HG03039 (cell line): Measurements from ENCODE around the gene RXFP4.
"Not testable (repeated sequence)": the region's sequence is repeated elsewhere in the genome, so short reads cannot be mapped to it uniquely, and the experiment has no call there.

ENCODE experiments used
- ATAC-seq: cut with Tn5 transposase; IDR thresholded peaks from one replicate; pipeline ENCODE4 v1.9.1; 2021; ENCODE audit warnings: mild to moderate bottlenecking, moderate library complexity; ENCODE audit not compliant: unreplicated experiment

RXFP4 gene

GRCh38 chr1:155976913-155977689 is 35.7 kb downstream of the RXFP4 start:
- no peak for ATAC-seq

- ATAC-seq = no peak
Observed at GRCh38 chr1:155977690-155978324, 36.4 kb downstream of the RXFP4 start.

GRCh38 chr1:155978325-155978972 is 37.0 kb downstream of the RXFP4 start, which contains the start of gene ARHGEF2:
ARHGEF2 (minus strand) TSS chr1:155978547; CDS start chr1:155978427, 120 bp downstream.
- ATAC-seq = peak; percentile 38

GRCh38 chr1:155978973-155979429 is 37.6 kb downstream of the RXFP4 start:
- ATAC-seq = no peak

GRCh38 chr1:155979597-155980343 is 38.3 kb downstream of the RXFP4 start:
- no peak for ATAC-seq

DNA sequence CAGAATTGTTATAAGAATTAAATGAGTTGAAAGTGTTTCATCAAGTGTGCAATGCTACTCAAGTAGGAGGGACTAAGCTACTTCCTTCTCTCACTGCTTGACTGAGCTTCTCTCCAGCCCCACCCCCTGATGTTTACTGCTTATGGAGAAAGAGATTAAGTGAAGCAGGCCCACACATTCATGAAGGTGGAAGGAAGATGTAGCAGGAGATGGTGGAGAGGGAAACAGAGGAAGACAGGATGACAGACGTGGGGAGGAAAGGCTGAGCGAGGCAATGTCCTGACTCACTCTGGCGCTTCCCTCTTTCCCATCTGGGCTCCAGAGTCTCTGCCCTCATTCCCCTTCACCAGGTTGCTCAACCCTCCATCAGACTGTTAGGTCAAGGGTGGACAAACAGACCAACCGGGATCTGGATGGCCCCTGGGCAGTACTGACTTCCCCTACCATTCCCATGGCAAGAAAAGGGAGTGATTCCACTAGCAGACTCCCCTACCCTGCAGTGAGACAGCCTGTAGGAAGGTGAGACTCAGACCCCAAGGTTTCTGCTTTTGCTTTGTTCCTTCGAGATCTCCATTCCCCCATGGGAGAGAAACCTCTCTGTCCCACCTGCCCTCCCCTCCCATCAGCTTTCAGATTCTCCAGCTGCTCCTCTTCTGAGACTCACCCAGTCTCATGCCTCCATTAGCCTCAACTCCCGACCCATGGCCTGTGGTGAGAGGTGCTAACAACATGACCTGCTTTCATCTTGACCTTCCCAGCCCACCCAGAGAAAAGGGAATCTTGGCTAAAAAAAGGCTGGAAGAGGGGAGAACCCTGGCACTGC is 40.0 kb downstream of the RXFP4 start:
- ATAC-seq = no peak

- ATAC-seq = no peak
Observed at GRCh38 chr1:155982106-155982505, 40.7 kb downstream of the RXFP4 start.

- ATAC-seq = peak; percentile 39
Observed at GRCh38 chr1:155983191-155984024, 42.0 kb downstream of the RXFP4 start.

GRCh38 chr1:155984341-155984740 is 42.9 kb downstream of the RXFP4 start:
- no peak for ATAC-seq

DNA sequence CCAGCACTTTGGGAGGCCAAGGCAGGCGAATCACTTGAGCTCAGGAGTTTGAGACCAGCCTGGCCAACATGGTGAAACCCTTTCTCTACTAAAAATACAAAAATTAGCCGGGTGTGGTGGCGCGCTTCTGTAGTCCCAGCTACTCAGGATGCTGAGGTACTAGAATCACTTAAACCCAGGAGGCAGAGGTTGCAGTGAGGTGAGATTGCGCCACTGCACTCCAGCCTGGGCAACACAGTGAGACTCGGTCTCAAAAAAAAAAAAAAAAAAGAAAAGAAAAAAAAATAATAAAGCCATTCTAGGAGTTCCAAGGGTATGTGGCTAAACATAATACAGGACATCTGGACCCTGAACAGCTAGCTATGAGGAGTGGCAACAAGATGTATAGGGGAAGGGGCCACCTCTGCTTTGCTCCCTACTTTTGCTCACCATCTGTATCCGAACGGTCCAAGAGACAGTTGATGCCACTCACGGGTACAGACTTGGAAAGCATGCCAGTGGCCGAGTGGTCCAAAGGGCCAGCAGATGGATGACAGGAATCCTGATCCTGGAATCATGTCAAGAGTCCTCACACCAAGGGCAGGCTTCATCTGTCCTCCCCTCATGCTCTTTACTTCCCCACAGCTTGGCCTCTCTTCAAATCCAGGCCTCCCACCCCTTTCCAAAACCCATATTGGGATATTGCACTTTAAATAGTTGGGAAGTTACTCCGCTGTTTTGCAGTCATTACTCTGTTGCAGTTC is 43.6 kb downstream of the RXFP4 start:
- not testable (repeated sequence) for ATAC-seq

GRCh38 chr1:155989242-155990004 is 48.0 kb downstream of the RXFP4 start:
- no peak for ATAC-seq

GRCh38 chr1:155990005-155990739 is 48.7 kb downstream of the RXFP4 start:
- no peak for ATAC-seq
